Fibroblast of lung (primary cell): ENCODE data around the gene STX7.

Experiments
- CTCF ChIP-seq, 2 donors: IDR thresholded peaks in 1 of 2; conservative IDR thresholded peaks in 1 of 2; 1 replicate in 1 of 2; 2 replicates in 1 of 2; pipeline ENCODE4 v1.5.1; 2011 to 2012; ENCODE audit warnings: low read length in 2 of 2, control low read depth in 1 of 2, inconsistent platforms in 1 of 2, low read depth in 1 of 2, mild to moderate bottlenecking in 1 of 2
- EZH2 ChIP-seq: IDR thresholded peaks from 2 replicates; pipeline ENCODE4 v1.5.1; 2012; ENCODE audit warnings: low read length, control low read depth, mild to moderate bottlenecking; ENCODE audit errors: missing control alignments

- TF ChIP-seq CTCF (conservative IDR thresholded peaks at IDR 0.05 in 1 of 2, IDR thresholded peaks at IDR 0.05 in 1 of 2; ENCODE audit: low read depth in 1 of 2, low read length in 2 of 2) (no peak), EZH2 (no peak)
These were observed 39.5 kb upstream of the STX7 start, which contains the start of gene TAAR8 for GRCh38 chr6:132552372-132552771.
